Trophoblast cell (in vitro differentiated cells and primary cell): ENCODE data around the gene IPCEF1.

ENCODE experiments used
- DNase-seq, 2 donors: peaks; one replicate each; pipeline ENCODE4 v3.0.0-alpha.2; 2016
- H2AFZ ChIP-seq: 2 replicates; pipeline ENCODE4 v1.6.1; 2013; ENCODE audit warnings: low read length, moderate library complexity, mild to moderate bottlenecking; ENCODE audit not compliant: insufficient read depth, poor library complexity
- H2AK5ac ChIP-seq: 2 replicates; pipeline ENCODE4 v1.6.1; 2013; ENCODE audit warnings: mild to moderate bottlenecking, low read length
- H2BK120ac ChIP-seq: 2 replicates; pipeline ENCODE4 v1.6.1; 2013; ENCODE audit warnings: low read length, mild to moderate bottlenecking, moderate library complexity; ENCODE audit not compliant: insufficient read depth, poor library complexity
- H2BK12ac ChIP-seq: 2 replicates; pipeline ENCODE4 v1.6.1; 2013; ENCODE audit warnings: mild to moderate bottlenecking, low read length, moderate library complexity
- H2BK5ac ChIP-seq: 2 replicates; pipeline ENCODE4 v1.6.1; 2013; ENCODE audit warnings: low read length, low read depth, moderate library complexity, mild to moderate bottlenecking; ENCODE audit not compliant: poor library complexity
- H3K14ac ChIP-seq: 2 replicates; pipeline ENCODE4 v1.6.1; 2013; ENCODE audit warnings: mild to moderate bottlenecking, low read length
- H3K18ac ChIP-seq: 2 replicates; pipeline ENCODE4 v1.6.1; 2013; ENCODE audit warnings: mild to moderate bottlenecking, low read length
- H3K23ac ChIP-seq: 2 replicates; pipeline ENCODE4 v1.6.1; 2013; ENCODE audit warnings: low read length
- H3K27ac ChIP-seq: 2 replicates; pipeline ENCODE4 v1.5.1; 2013; ENCODE audit warnings: low read depth, mild to moderate bottlenecking, inconsistent platforms, low read length, moderate library complexity
- H3K27me3 ChIP-seq: 2 replicates; pipeline ENCODE4 v1.6.1; 2013; ENCODE audit warnings: inconsistent platforms, mild to moderate bottlenecking, low read length, moderate library complexity; ENCODE audit not compliant: insufficient read depth
- H3K36me3 ChIP-seq, 2 experiments: 1 replicate in 1 of 2; 2 replicates in 1 of 2; pipeline ENCODE4 v1.6.1; 2013; ENCODE audit warnings: low read length in 2 of 2, mild to moderate bottlenecking in 2 of 2, moderate library complexity in 1 of 2; ENCODE audit not compliant: insufficient read depth in 2 of 2, control insufficient read depth in 1 of 2
- H3K4ac ChIP-seq: 2 replicates; pipeline ENCODE4 v1.6.1; 2013; ENCODE audit warnings: low read depth, mild to moderate bottlenecking, low read length, moderate library complexity
- H3K4me1 ChIP-seq, 2 experiments: 1 replicate in 1 of 2; 2 replicates in 1 of 2; pipeline ENCODE4 v1.6.1; 2013; ENCODE audit warnings: low read length in 2 of 2, mild to moderate bottlenecking in 2 of 2, moderate library complexity in 1 of 2; ENCODE audit not compliant: insufficient read depth in 2 of 2, control insufficient read depth in 1 of 2
- H3K4me2 ChIP-seq: 2 replicates; pipeline ENCODE4 v1.6.1; 2013; ENCODE audit warnings: inconsistent platforms, mild to moderate bottlenecking, low read length, moderate library complexity
- H3K4me3 ChIP-seq: 2 replicates; pipeline ENCODE4 v1.5.1; 2013; ENCODE audit warnings: mild to moderate bottlenecking, low read depth, low read length, inconsistent platforms
- H3K79me1 ChIP-seq: one replicate; pipeline ENCODE4 v1.6.1; 2013; ENCODE audit warnings: low read length
- H3K79me2 ChIP-seq: 2 replicates; pipeline ENCODE4 v1.6.1; 2013; ENCODE audit warnings: low read length, mild to moderate bottlenecking; ENCODE audit not compliant: control insufficient read depth, insufficient read depth, poor library complexity
- H3K9ac ChIP-seq: 2 replicates; pipeline ENCODE4 v1.6.1; 2013; ENCODE audit warnings: mild to moderate bottlenecking, low read length
- H3K9me3 ChIP-seq: 2 replicates; pipeline ENCODE4 v1.6.1; 2013; ENCODE audit warnings: low read depth, mild to moderate bottlenecking, control low read depth, inconsistent platforms, low read length; ENCODE audit not compliant: insufficient read depth
- H4K12ac ChIP-seq: 2 replicates; pipeline ENCODE4 v1.6.1; 2013; ENCODE audit warnings: low read depth, mild to moderate bottlenecking, low read length, moderate library complexity
- H4K8ac ChIP-seq: 2 replicates; pipeline ENCODE4 v1.6.1; 2013; ENCODE audit warnings: low read depth, mild to moderate bottlenecking, low read length, moderate library complexity
- H4K91ac ChIP-seq: one replicate; pipeline ENCODE4 v1.6.1; 2013; ENCODE audit warnings: low read depth, mild to moderate bottlenecking, low read length, moderate library complexity
- WGBS: extraction: QIAGEN DNeasy Blood & Tissue Kit; methylation state at CpG from one replicate; pipeline ENCODE4 v1.1.7; 2013; ENCODE audit warnings: missing lambda C conversion rate; ENCODE audit not compliant: insufficient read length, insufficient coverage; ENCODE audit errors: extremely low coverage; 5-methylcytosine and 5-hydroxymethylcytosine counted together

The IPCEF1 gene

GRCh38 chr6:154320181-154320580 lies 36.4 kb downstream of the IPCEF1 start:
- no peak overlapping the region for H3K23ac ChIP-seq
- no peak overlapping the region for H3K9ac ChIP-seq
- no peaks in the 10 kb centered on the region for H3K36me3 ChIP-seq
- no peak overlapping the region for H3K18ac ChIP-seq
- H3K27me3 ChIP-seq: no peaks in the 10 kb centered on the region
- no peaks in the 10 kb centered on the region for H3K9me3 ChIP-seq
- no peak overlapping the region for H3K4me3 ChIP-seq
- no peak overlapping the region for H2BK12ac ChIP-seq
- H3K4me2 ChIP-seq: no peak overlapping the region
- H3K79me1 ChIP-seq: no peaks in the 10 kb centered on the region
- H2AFZ ChIP-seq: no peak overlapping the region
- H2BK120ac ChIP-seq: no peak overlapping the region
- DNase-seq: no peak
- H2BK5ac ChIP-seq: no peak overlapping the region
- no peak overlapping the region for H3K27ac ChIP-seq
- no CpG with 5 or more reads among the region's 3 CpGs for WGBS
- no peak overlapping the region for H4K8ac ChIP-seq
- no peak overlapping the region for H4K12ac ChIP-seq
- no peaks in the 10 kb centered on the region for H3K79me2 ChIP-seq
- H2AK5ac ChIP-seq: no peak overlapping the region
- no peak overlapping the region for H4K91ac ChIP-seq
- no peak overlapping the region for H3K14ac ChIP-seq
- no peak overlapping the region for H3K4ac ChIP-seq
- no peaks in the 10 kb centered on the region for H3K4me1 ChIP-seq

- H2BK120ac ChIP-seq: no peak overlapping the region
- WGBS: no CpG with 5 or more reads among the region's 8 CpGs
- no peak overlapping the region for H2BK5ac ChIP-seq
- H3K23ac ChIP-seq: no peak overlapping the region
- H4K8ac ChIP-seq: no peak overlapping the region
- no peak overlapping the region for H2AFZ ChIP-seq
- H3K4ac ChIP-seq: no peak overlapping the region
- no peak overlapping the region for H4K91ac ChIP-seq
- DNase-seq: no peak
- no peak overlapping the region for H3K27ac ChIP-seq
- no peak overlapping the region for H3K4me3 ChIP-seq
- H3K9me3 ChIP-seq: no peaks in the 10 kb centered on the region
- no peak overlapping the region for H3K18ac ChIP-seq
- no peak overlapping the region for H3K4me2 ChIP-seq
- no peaks in the 10 kb centered on the region for H3K4me1 ChIP-seq
- no peaks in the 10 kb centered on the region for H3K79me1 ChIP-seq
- H3K79me2 ChIP-seq: no peaks in the 10 kb centered on the region
- H3K36me3 ChIP-seq: no peaks in the 10 kb centered on the region
- no peak overlapping the region for H2AK5ac ChIP-seq
- H3K14ac ChIP-seq: no peak overlapping the region
- H2BK12ac ChIP-seq: no peak overlapping the region
- H4K12ac ChIP-seq: no peak overlapping the region
- H3K9ac ChIP-seq: no peak overlapping the region
- H3K27me3 ChIP-seq: no peaks in the 10 kb centered on the region
Measured at GRCh38 chr6:154319231-154319858, 37.3 kb downstream of the IPCEF1 start.

GRCh38 chr6:154318721-154319120 lies 37.9 kb downstream of the IPCEF1 start:
- Histone ChIP-seq H3K14ac (no peak overlapping the region), H3K23ac (no peak overlapping the region), H3K4me1 (no peaks in the 10 kb centered on the region), H3K9ac (no peak overlapping the region), H3K27me3 (no peaks in the 10 kb centered on the region), H3K4me3 (no peak overlapping the region), H2BK5ac (no peak overlapping the region), H3K36me3 (no peaks in the 10 kb centered on the region), H2BK120ac (no peak overlapping the region), H3K79me1 (no peaks in the 10 kb centered on the region), H2BK12ac (no peak overlapping the region), H3K9me3 (no peaks in the 10 kb centered on the region), H3K79me2 (no peaks in the 10 kb centered on the region), H3K4me2 (no peak overlapping the region), H3K27ac (no peak overlapping the region), H3K4ac (no peak overlapping the region), H4K12ac (no peak overlapping the region), H2AK5ac (no peak overlapping the region), H2AFZ (no peak overlapping the region), H3K18ac (no peak overlapping the region), H4K91ac (no peak overlapping the region), H4K8ac (no peak overlapping the region)
- WGBS: no CpG with 5 or more reads among the region's 1 CpG
- peak in 1 of 2 donors; percentile 70 for DNase-seq

GRCh38 chr6:154316131-154316530 lies 40.5 kb downstream of the IPCEF1 start:
- Histone ChIP-seq H3K23ac (no peak overlapping the region), H4K8ac (no peak overlapping the region), H3K4me3 (no peak overlapping the region), H2BK5ac (no peak overlapping the region), H3K27ac (no peak overlapping the region), H3K4me2 (no peak overlapping the region), H3K4me1 (no peaks in the 10 kb centered on the region), H3K27me3 (no peaks in the 10 kb centered on the region), H3K9me3 (no peaks in the 10 kb centered on the region), H3K36me3 (no peaks in the 10 kb centered on the region), H2BK120ac (no peak overlapping the region), H3K9ac (no peak overlapping the region), H3K14ac (no peak overlapping the region), H4K91ac (no peak overlapping the region), H3K18ac (no peak overlapping the region), H3K4ac (no peak overlapping the region), H3K79me2 (no peaks in the 10 kb centered on the region), H2AK5ac (no peak overlapping the region), H4K12ac (no peak overlapping the region), H3K79me1 (no peaks in the 10 kb centered on the region), H2AFZ (no peak overlapping the region), H2BK12ac (no peak overlapping the region)
- no peak for DNase-seq
- no CpG with 5 or more reads among the region's 1 CpG for WGBS
